GM13976 (cell line): Measurements from ENCODE around the gene IQCB1.
A peak's percentile ranks its signal among the peaks of the same experiment; 100 is the strongest.
"Not testable (repeated sequence)": the region's sequence is repeated elsewhere in the genome, so short reads cannot be mapped to it uniquely, and the experiment has no call there.

Experiments
- DNase-seq: peaks from one replicate; pipeline ENCODE4 v3.0.0; 2012; ENCODE audit warnings: low spot score
- in situ Hi-C: fragments of 300-500 bp; cut with MboI; formaldehyde crosslinking; loops from one replicate; pipeline ENCODE4 v1.12.0; 2022; ENCODE audit warnings: low sequenced_read_pairs, mixed read lengths, inconsistent platforms; ENCODE audit not compliant: unreplicated experiment
- TF ChIP-seq, protein P1 (sequence below): IDR thresholded peaks from 2 replicates; pipeline ENCODE4 v1.5.1; 2012; ENCODE audit warnings: borderline replicate concordance, mild to moderate bottlenecking; ENCODE audit not compliant: insufficient read depth; ENCODE audit errors: extremely low read depth, missing control alignments, control extremely low read depth

IQCB1 gene

GRCh38 chr3:121752261-121752660 is 82.6 kb downstream of the IQCB1 start:
- TF ChIP-seq, protein P1, sequence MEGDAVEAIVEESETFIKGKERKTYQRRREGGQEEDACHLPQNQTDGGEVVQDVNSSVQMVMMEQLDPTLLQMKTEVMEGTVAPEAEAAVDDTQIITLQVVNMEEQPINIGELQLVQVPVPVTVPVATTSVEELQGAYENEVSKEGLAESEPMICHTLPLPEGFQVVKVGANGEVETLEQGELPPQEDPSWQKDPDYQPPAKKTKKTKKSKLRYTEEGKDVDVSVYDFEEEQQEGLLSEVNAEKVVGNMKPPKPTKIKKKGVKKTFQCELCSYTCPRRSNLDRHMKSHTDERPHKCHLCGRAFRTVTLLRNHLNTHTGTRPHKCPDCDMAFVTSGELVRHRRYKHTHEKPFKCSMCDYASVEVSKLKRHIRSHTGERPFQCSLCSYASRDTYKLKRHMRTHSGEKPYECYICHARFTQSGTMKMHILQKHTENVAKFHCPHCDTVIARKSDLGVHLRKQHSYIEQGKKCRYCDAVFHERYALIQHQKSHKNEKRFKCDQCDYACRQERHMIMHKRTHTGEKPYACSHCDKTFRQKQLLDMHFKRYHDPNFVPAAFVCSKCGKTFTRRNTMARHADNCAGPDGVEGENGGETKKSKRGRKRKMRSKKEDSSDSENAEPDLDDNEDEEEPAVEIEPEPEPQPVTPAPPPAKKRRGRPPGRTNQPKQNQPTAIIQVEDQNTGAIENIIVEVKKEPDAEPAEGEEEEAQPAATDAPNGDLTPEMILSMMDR = no peak
- no peak for DNase-seq
- in situ Hi-C loops = no loop called here

GRCh38 chr3:121750087-121750415 is 84.8 kb downstream of the IQCB1 start:
- in situ Hi-C loops = no loop called here
- TF ChIP-seq, protein P1 = no peak
- DNase-seq = no peak

GRCh38 chr3:121749276-121750086 is 85.4 kb downstream of the IQCB1 start, which contains the start of gene GOLGB1:
TSS of gene GOLGB1 (minus strand) at chr3:121749741. CDS start at chr3:121730971, 18,770 bp downstream.
- DNase-seq = peak; percentile 96
- in situ Hi-C loops = no loop called here
- TF ChIP-seq, protein P1 = no peak

- TF ChIP-seq, protein P1 = no peak
- no peak for DNase-seq
- in situ Hi-C loops = no loop called here
These were observed 86.1 kb downstream of the IQCB1 start for GRCh38 chr3:121748680-121749275.

- in situ Hi-C loops = no loop called here
- no peak for DNase-seq
- TF ChIP-seq, protein P1 = no peak
These were observed 86.9 kb downstream of the IQCB1 start for GRCh38 chr3:121747976-121748375.

- in situ Hi-C loops, DNase-seq: not testable (repeated sequence)
These were observed 91.8 kb downstream of the IQCB1 start for GRCh38 chr3:121743106-121743505.

- in situ Hi-C loops = no loop called here
- no peak for DNase-seq
- TF ChIP-seq, protein P1 = no peak
These were observed 94.0 kb downstream of the IQCB1 start for GRCh38 chr3:121740896-121741295.
